IPS-18c (cell line): ENCODE results near the gene SUSD6.
A peak's percentile ranks its signal among the peaks of the same experiment; 100 is the strongest.
"Not testable (repeated sequence)": the region's sequence is repeated elsewhere in the genome, so short reads cannot be mapped to it uniquely, and the experiment has no call there.

Source experiments
- H3K4me3 ChIP-seq: 2 replicates; pipeline ENCODE4 v1.7.0; 2013; ENCODE audit warnings: low read depth, mild to moderate bottlenecking, low read length, moderate library complexity; ENCODE audit not compliant: insufficient read depth
- H3K9me3 ChIP-seq: one replicate; pipeline ENCODE4 v1.6.1; 2013; ENCODE audit warnings: mild to moderate bottlenecking, low read length, moderate library complexity; ENCODE audit not compliant: control insufficient read depth, insufficient read depth

The SUSD6 gene

GRCh38 chr14:69708586-69709560 lies 97.5 kb downstream of the SUSD6 start:
- H3K4me3 ChIP-seq: no peak overlapping the region
- H3K9me3 ChIP-seq: no peaks in the 10 kb centered on the region

- Histone ChIP-seq H3K9me3 (no peaks in the 10 kb centered on the region), H3K4me3 (no peak overlapping the region)
Observed at GRCh38 chr14:69710378-69710777, 99.0 kb downstream of the SUSD6 start.

GRCh38 chr14:69711065-69711464 lies 99.7 kb downstream of the SUSD6 start:
- Histone ChIP-seq H3K9me3 (no peaks in the 10 kb centered on the region), H3K4me3 (no peak overlapping the region)

- no peaks in the 10 kb centered on the region for H3K9me3 ChIP-seq
- no peak overlapping the region for H3K4me3 ChIP-seq
Observed at GRCh38 chr14:69711477-69711876, 100.1 kb downstream of the SUSD6 start.

- H3K4me3 ChIP-seq: no peak overlapping the region
- H3K9me3 ChIP-seq: no peaks in the 10 kb centered on the region
Observed at GRCh38 chr14:69711881-69712560, 100.6 kb downstream of the SUSD6 start.

- Histone ChIP-seq H3K9me3 (no peaks in the 10 kb centered on the region), H3K4me3 (no peak overlapping the region; the same call in 1 of the 2 replicates)
Observed at GRCh38 chr14:69712599-69713088, 101.2 kb downstream of the SUSD6 start.

- Histone ChIP-seq H3K4me3 (no peak overlapping the region), H3K9me3 (no peaks in the 10 kb centered on the region)
Observed at GRCh38 chr14:69713209-69713781, 101.9 kb downstream of the SUSD6 start.

GRCh38 chr14:69713993-69714679 lies 102.7 kb downstream of the SUSD6 start:
- no peak overlapping the region for H3K4me3 ChIP-seq
- H3K9me3 ChIP-seq: no peaks in the 10 kb centered on the region

- H3K4me3 ChIP-seq: no peak overlapping the region
- H3K9me3 ChIP-seq: no peaks in the 10 kb centered on the region
Observed at GRCh38 chr14:69715725-69716477, 104.5 kb downstream of the SUSD6 start.

- H3K9me3 ChIP-seq: no peaks in the 10 kb centered on the region
- no peak overlapping the region for H3K4me3 ChIP-seq
Observed at GRCh38 chr14:69716478-69717187, 105.2 kb downstream of the SUSD6 start.

- not testable (repeated sequence) for H3K4me3 ChIP-seq, H3K9me3 ChIP-seq
Observed at GRCh38 chr14:69718614-69719013, 107.2 kb downstream of the SUSD6 start.

- no peak overlapping the region for H3K4me3 ChIP-seq
- no peaks in the 10 kb centered on the region for H3K9me3 ChIP-seq
Observed at GRCh38 chr14:69719501-69719951, 108.1 kb downstream of the SUSD6 start.

- H3K4me3 ChIP-seq: no peak overlapping the region
- H3K9me3 ChIP-seq: no peaks in the 10 kb centered on the region
Observed at GRCh38 chr14:69720912-69721311, 109.5 kb downstream of the SUSD6 start.

- no peaks in the 10 kb centered on the region for H3K9me3 ChIP-seq
- H3K4me3 ChIP-seq: peak overlapping the region; percentile 40
Observed at GRCh38 chr14:69726761-69727511, 115.5 kb downstream of the SUSD6 start.

- Histone ChIP-seq H3K4me3 (no peak overlapping the region), H3K9me3 (no peaks in the 10 kb centered on the region)
Observed at GRCh38 chr14:69727860-69728259, 116.5 kb downstream of the SUSD6 start.
